ENCODE results near the gene TNS1. TPM values are rescaled to one million over a fixed set of nuclear protein-coding genes. Genes with fewer than 3 reads are reported as not detected.
A peak's percentile ranks its signal among the peaks of the same experiment; 100 is the strongest.

Gene TNS1
- total and polyA plus RNA-seq, 8 donors, result 139 to 327 (median 159) TPM

DNA sequence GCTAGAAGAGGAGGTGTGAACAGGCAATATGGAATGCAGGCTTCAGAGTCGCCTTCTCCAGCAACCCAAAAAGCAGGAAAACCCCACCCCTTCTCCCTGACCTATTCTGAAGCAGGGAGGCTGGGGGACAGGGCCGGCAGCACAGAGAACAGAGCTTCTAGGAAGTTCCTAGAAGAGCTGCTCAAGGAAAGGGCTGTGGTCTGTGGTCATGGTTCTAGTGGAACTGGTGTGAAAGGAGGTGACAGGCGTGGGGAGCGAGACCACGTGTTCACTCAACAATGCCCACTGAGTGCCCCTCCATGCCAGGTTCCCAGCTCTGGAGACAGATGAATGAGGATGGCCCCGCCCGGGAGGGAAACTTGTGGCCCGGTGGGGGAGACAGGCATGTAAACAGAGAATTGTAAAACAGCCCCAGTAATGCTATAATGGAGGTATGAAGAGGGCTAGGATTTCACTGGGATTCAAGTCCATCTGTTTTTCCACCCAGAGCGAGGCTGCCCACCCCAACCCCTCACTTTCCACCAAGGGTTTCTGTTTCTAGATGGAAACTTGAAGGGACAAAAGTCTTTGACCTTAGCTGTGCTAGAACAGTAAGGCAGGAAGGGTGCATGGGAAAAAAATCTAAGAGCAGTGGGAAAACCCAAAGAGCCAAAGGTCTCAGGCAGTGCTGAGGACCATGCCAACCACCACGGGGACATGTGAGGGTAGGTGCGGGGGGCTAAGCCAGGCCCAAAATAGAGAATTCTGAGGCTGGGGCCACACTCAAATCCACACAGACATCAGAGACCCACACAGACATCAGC is 71.8 kb downstream of the TNS1 start:
- H3K4me1 ChIP-seq, result peaks cover 85 to 99% of the 10 kb centered on the region in 2 donors
- no peak for ATAC-seq
- H3K27ac ChIP-seq, result peak overlapping the region; percentile 82 to 89
- intact Hi-C loops (cut with DNase I), result no loop called here
- no peaks in the 10 kb centered on the region for H3K9me3 ChIP-seq
- H3K4me3 ChIP-seq, result no peak overlapping the region
- no peaks in the 10 kb centered on the region for H3K27me3 ChIP-seq
- TF ChIP-seq, protein P1, sequence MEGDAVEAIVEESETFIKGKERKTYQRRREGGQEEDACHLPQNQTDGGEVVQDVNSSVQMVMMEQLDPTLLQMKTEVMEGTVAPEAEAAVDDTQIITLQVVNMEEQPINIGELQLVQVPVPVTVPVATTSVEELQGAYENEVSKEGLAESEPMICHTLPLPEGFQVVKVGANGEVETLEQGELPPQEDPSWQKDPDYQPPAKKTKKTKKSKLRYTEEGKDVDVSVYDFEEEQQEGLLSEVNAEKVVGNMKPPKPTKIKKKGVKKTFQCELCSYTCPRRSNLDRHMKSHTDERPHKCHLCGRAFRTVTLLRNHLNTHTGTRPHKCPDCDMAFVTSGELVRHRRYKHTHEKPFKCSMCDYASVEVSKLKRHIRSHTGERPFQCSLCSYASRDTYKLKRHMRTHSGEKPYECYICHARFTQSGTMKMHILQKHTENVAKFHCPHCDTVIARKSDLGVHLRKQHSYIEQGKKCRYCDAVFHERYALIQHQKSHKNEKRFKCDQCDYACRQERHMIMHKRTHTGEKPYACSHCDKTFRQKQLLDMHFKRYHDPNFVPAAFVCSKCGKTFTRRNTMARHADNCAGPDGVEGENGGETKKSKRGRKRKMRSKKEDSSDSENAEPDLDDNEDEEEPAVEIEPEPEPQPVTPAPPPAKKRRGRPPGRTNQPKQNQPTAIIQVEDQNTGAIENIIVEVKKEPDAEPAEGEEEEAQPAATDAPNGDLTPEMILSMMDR (IDR thresholded peaks at IDR 0.05), result no peak
- H3K36me3 ChIP-seq, result no peaks in the 10 kb centered on the region
- DNase-seq, result peak in 1 of 4 donors; percentile 63

- Histone ChIP-seq H3K36me3 (no peaks in the 10 kb centered on the region), H3K27me3 (no peaks in the 10 kb centered on the region), H3K4me3 (no peak overlapping the region), H3K4me1 (peaks cover 83 to 90% of the 10 kb centered on the region in 2 donors), H3K9me3 (no peaks in the 10 kb centered on the region), H3K27ac (peak overlapping the region; percentile 82 to 89)
- peak in 1 of 4 donors; percentile 62 for DNase-seq
- TF ChIP-seq, protein P1 (IDR thresholded peaks at IDR 0.05), result no peak
- intact Hi-C loops (cut with DNase I), result no loop called here
- peak; percentile 59 for ATAC-seq
Observed at GRCh38 chr2:217929757-217930707, 72.8 kb downstream of the TNS1 start.

DNA sequence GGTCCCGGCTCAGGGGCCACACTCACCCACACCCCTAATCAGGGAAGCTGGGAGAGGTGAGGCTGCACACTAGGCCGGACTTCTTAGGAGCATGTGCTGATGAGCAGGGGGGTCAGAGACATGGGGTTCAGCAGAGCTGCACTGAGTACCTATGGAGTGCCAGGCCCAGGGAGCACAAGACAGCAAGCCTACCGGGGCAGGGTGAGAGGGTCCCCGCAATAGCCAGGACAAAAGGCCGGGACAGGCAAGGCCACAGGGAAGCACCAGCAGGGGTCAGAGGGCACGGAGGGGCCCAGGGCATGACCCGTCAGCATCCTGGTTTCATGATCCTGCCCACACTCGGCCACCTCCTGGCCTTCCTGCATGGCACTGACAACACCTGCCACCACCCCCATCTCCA is 73.5 kb downstream of the TNS1 start:
- Histone ChIP-seq H3K4me1 (peaks cover 79 to 88% of the 10 kb centered on the region in 2 donors), H3K36me3 (no peaks in the 10 kb centered on the region), H3K27ac (peak overlapping the region; percentile 82 to 89), H3K9me3 (no peaks in the 10 kb centered on the region), H3K27me3 (no peaks in the 10 kb centered on the region), H3K4me3 (no peak overlapping the region)
- intact Hi-C loops (cut with DNase I), result no loop called here
- peak in 1 of 4 donors; percentile 73 for DNase-seq
- TF ChIP-seq, protein P1 (IDR thresholded peaks at IDR 0.05), result no peak
- peak; percentile 5 for ATAC-seq

DNA sequence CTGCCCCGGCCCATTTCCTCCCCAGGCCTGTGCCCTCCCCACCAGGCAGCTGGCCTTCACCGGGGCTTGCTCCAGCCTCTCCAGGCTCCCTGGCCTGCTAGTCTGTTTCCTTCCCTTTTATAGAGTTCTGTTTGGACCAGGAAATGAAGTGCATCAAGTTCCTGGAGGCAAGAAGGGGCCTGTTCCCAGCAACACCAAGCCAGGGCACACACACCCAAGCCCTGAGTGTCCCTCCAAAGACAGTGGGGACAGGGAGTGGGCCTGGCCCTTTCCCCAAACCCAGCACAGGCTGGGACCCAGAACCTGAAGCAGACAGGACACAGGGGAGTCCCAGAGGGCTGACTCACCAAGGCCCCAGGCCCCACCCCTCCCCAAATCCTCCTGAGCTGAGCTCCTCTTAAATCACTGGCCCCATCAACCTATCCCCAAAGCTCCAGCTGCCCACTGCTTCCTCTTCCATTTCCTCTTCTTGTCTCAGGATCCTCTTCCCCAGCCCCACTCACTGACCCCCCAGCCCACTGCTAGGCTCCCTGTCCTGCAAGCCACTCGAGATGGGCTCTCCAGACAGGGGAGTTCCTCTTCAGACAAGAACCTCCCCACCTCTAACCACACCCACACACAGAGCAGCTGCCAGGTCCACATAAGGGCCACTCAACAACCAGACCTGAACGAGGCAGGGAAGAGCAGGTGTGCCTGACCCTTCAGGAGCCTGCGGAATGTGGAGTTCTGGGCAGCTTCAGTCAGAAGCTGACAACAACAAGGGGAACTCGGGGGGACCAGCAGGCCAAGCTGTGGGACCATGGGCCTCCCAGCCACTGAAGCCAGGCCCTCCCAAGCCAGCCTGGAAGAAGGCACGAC is 74.2 kb downstream of the TNS1 start:
- DNase-seq, result peak in 3 of 4 donors; percentile 61 to 84 (median 83)
- TF ChIP-seq, protein P1 (IDR thresholded peaks at IDR 0.05), result no peak
- Histone ChIP-seq H3K27ac (peak overlapping the region; percentile 82 to 89), H3K36me3 (no peaks in the 10 kb centered on the region), H3K27me3 (no peaks in the 10 kb centered on the region), H3K9me3 (no peaks in the 10 kb centered on the region), H3K4me1 (peaks cover 77 to 88% of the 10 kb centered on the region in 2 donors), H3K4me3 (no peak overlapping the region)
- ATAC-seq, result peak; percentile 77
- intact Hi-C loops (cut with DNase I), result no loop called here
